Left lung (tissue), 10 donors: ENCODE data around the gene CREB3L2. TPM values are rescaled to one million over a fixed set of nuclear protein-coding genes. Genes with fewer than 3 reads are reported as not detected.

Source experiments
- ATAC-seq: fragments of 200-7000 bp; cut with Tn5 transposase; one replicate; pipeline ENCODE4 v1.9.1; 2020; ENCODE audit warnings: moderate library complexity
- DNase-seq, 4 donors: peaks; one replicate each; pipeline ENCODE4 v3.0.0-alpha.2; 2013 to 2020
- H3K27ac ChIP-seq, 2 donors: fragments of 200-600 bp; sonication (generic) in 1 of 2; one replicate each; pipeline versions ENCODE4 v1.5.0 to v1.8.0; 2020 to 2021
- H3K27me3 ChIP-seq, 2 donors: fragments of 200-600 bp; sonication (generic) in 1 of 2; one replicate each; pipeline versions ENCODE4 v1.5.0 to v1.8.0; 2020 to 2021
- H3K36me3 ChIP-seq, 2 donors: fragments of 200-600 bp; sonication (generic) in 1 of 2; one replicate each; pipeline versions ENCODE4 v1.5.0 to v1.8.0; 2020 to 2021
- H3K4me1 ChIP-seq, 2 donors: fragments of 200-600 bp; one replicate each; pipeline ENCODE4 v1.8.0; 2021
- H3K4me3 ChIP-seq, 2 donors: fragments of 200-600 bp; sonication (generic) in 1 of 2; one replicate each; pipeline versions ENCODE4 v1.5.0 to v1.8.0; 2020 to 2021; ENCODE audit warnings: mild to moderate bottlenecking in 1 of 2
- H3K9me3 ChIP-seq, 2 donors: fragments of 200-600 bp; sonication (generic) in 1 of 2; one replicate each; pipeline versions ENCODE4 v1.5.0 to v1.8.0; 2020 to 2021
- CTCF ChIP-seq, 2 donors: fragments of 200-600 bp; sonication (generic) in 1 of 2; IDR thresholded peaks; one replicate each; pipeline versions ENCODE4 v1.5.0 to v1.8.0; 2021; ENCODE audit warnings: antibody characterized with exemption in 2 of 2
- intact Hi-C, 2 donors: fragments of 100-400 bp; cut with DNase I; formaldehyde crosslinking; loops; one replicate each; pipeline versions ENCODE4 v1.11.2 to v1.14.2; 2022
- polyA plus RNA-seq, 6 donors: library from polyadenylated mRNA; unstranded; fragments of 120-200 nt; gene quantifications; one replicate each; pipeline ENCODE4 v1.2.1, GENCODE V29; 2013; ENCODE audit not compliant: insufficient read length in 6 of 6
- total RNA-seq, 2 donors: library from RNA; stranded (reverse); fragmentation: NEBNext Ultra II Directional; extraction: Animal tissue kit (Norgen Biotek cat#: 25700); gene quantifications; one replicate each; pipeline ENCODE4 v1.2.1, GENCODE V29; 2021
- donor health status: DM: no; HTN: yes; CAD: no.
- donor health status: DM: no; HTN: no; CAD: no.

CREB3L2 gene
- total and polyA plus RNA-seq, 8 donors = 49.9 to 62.7 (median 58.9) TPM

GRCh38 chr7:137904833-137905232 is 97.1 kb downstream of the CREB3L2 start:
- no peaks in the 10 kb centered on the region for H3K9me3 ChIP-seq
- peaks cover 3 to 97% of the 10 kb centered on the region in 2 donors for H3K36me3 ChIP-seq
- no peak for TF ChIP-seq CTCF (IDR thresholded peaks at IDR 0.05)
- no peak overlapping the region for H3K4me3 ChIP-seq
- H3K4me1 ChIP-seq = peaks cover 4 to 13% of the 10 kb centered on the region in 2 donors
- H3K27me3 ChIP-seq = no peaks in the 10 kb centered on the region
- ATAC-seq (no peak), DNase-seq (peak in 1 of 4 donors; percentile 7)
- H3K27ac ChIP-seq = no peak overlapping the region
- intact Hi-C loops = loop anchor here (2.0 to 10.0 kb wide), 2 partner anchors 100 to 104 kb away; partner anchors contain the start of gene CREB3L2 (in 1 of the 2)

- TF ChIP-seq CTCF (IDR thresholded peaks at IDR 0.05) = peak; percentile 76
- intact Hi-C loops = loop anchor here (2.0 to 10.0 kb wide), 2 partner anchors 101 to 105 kb away; partner anchors contain the start of gene CREB3L2 (in 1 of the 2)
- H3K36me3 ChIP-seq = peaks cover 3 to 91% of the 10 kb centered on the region in 2 donors
- H3K27me3 ChIP-seq = no peaks in the 10 kb centered on the region
- no peaks in the 10 kb centered on the region for H3K9me3 ChIP-seq
- H3K4me1 ChIP-seq = peaks cover 4 to 25% of the 10 kb centered on the region in 2 donors
- no peak overlapping the region for H3K27ac ChIP-seq
- ATAC-seq (peak; percentile 86), DNase-seq (peak in 3 of 4 donors; percentile 58 to 76 (median 61))
- H3K4me3 ChIP-seq = no peak overlapping the region
These were observed 98.3 kb downstream of the CREB3L2 start for GRCh38 chr7:137903382-137904169.

GRCh38 chr7:137900137-137900536 is 101.7 kb downstream of the CREB3L2 start:
- no peaks in the 10 kb centered on the region for H3K9me3 ChIP-seq
- H3K27me3 ChIP-seq = no peaks in the 10 kb centered on the region
- peaks cover 4 to 26% of the 10 kb centered on the region in 2 donors for H3K4me1 ChIP-seq
- intact Hi-C loops = loop anchor here in 1 of 2 donors (10.0 kb wide), 1 partner anchor 105 kb away; the partner anchor contains the start of gene CREB3L2
- no peak for TF ChIP-seq CTCF (IDR thresholded peaks at IDR 0.05)
- peaks cover 0 to 81% of the 10 kb centered on the region in 2 donors for H3K36me3 ChIP-seq
- no peak overlapping the region for H3K4me3 ChIP-seq
- ATAC-seq = no peak
- no peak overlapping the region for H3K27ac ChIP-seq
- DNase-seq = no peak

GRCh38 chr7:137898839-137899721 is 102.8 kb downstream of the CREB3L2 start:
- intact Hi-C loops = loop anchor here in 1 of 2 donors (5.0 kb wide), 1 partner anchor 242 kb away; no protein-coding TSS in a partner anchor
- ATAC-seq (peak; percentile 96), DNase-seq (peak; percentile 66 to 91 (median 80))
- no peaks in the 10 kb centered on the region for H3K9me3 ChIP-seq
- no peak overlapping the region for H3K4me3 ChIP-seq
- peaks cover 0 to 80% of the 10 kb centered on the region in 2 donors for H3K36me3 ChIP-seq
- H3K4me1 ChIP-seq = peaks cover 4 to 25% of the 10 kb centered on the region in 2 donors
- TF ChIP-seq CTCF (IDR thresholded peaks at IDR 0.05) = peak; percentile 78 to 86
- peak overlapping the region in 1 of 2 donors; percentile 64 for H3K27ac ChIP-seq
- H3K27me3 ChIP-seq = no peaks in the 10 kb centered on the region
